Mammary epithelial cell (primary cell): Measurements from ENCODE around the gene EIF2D.

Experiments used
- EZH2 ChIP-seq: IDR thresholded peaks from 2 replicates; pipeline ENCODE4 v1.6.1; 2012; ENCODE audit warnings: low read length, inconsistent platforms, borderline replicate concordance
- TF ChIP-seq, protein P1 (sequence below), 2 donors: IDR thresholded peaks in 1 of 2; conservative IDR thresholded peaks in 1 of 2; 2 replicates each; pipeline ENCODE4 v1.5.1; 2011 to 2012; ENCODE audit warnings: inconsistent platforms in 2 of 2, low read length in 2 of 2, mild to moderate bottlenecking in 2 of 2, control low read depth in 1 of 2, low read depth in 1 of 2; ENCODE audit not compliant: insufficient read depth in 1 of 2; ENCODE audit errors: extremely low read depth in 1 of 2

GRCh38 chr1:206633708-206634121 is 21.4 kb upstream of the EIF2D start:
- TF ChIP-seq, protein P1, sequence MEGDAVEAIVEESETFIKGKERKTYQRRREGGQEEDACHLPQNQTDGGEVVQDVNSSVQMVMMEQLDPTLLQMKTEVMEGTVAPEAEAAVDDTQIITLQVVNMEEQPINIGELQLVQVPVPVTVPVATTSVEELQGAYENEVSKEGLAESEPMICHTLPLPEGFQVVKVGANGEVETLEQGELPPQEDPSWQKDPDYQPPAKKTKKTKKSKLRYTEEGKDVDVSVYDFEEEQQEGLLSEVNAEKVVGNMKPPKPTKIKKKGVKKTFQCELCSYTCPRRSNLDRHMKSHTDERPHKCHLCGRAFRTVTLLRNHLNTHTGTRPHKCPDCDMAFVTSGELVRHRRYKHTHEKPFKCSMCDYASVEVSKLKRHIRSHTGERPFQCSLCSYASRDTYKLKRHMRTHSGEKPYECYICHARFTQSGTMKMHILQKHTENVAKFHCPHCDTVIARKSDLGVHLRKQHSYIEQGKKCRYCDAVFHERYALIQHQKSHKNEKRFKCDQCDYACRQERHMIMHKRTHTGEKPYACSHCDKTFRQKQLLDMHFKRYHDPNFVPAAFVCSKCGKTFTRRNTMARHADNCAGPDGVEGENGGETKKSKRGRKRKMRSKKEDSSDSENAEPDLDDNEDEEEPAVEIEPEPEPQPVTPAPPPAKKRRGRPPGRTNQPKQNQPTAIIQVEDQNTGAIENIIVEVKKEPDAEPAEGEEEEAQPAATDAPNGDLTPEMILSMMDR (conservative IDR thresholded peaks at IDR 0.05 in 1 of 2, IDR thresholded peaks at IDR 0.05 in 1 of 2; ENCODE audit: extremely low read depth in 1 of 2, insufficient read depth in 1 of 2, low read depth in 1 of 2, low read length in 2 of 2) = no peak
- TF ChIP-seq EZH2 = no peak
